NCI-H2171 treated with DMSO at 0.1 percent for 48 hours (cell line): ENCODE results near the gene GPRC5A.

Experiments used
- DNase-seq: peaks from one replicate; lab custom pipeline; 2025; lab: John Stamatoyannopoulos, UW

GPRC5A gene

DNA sequence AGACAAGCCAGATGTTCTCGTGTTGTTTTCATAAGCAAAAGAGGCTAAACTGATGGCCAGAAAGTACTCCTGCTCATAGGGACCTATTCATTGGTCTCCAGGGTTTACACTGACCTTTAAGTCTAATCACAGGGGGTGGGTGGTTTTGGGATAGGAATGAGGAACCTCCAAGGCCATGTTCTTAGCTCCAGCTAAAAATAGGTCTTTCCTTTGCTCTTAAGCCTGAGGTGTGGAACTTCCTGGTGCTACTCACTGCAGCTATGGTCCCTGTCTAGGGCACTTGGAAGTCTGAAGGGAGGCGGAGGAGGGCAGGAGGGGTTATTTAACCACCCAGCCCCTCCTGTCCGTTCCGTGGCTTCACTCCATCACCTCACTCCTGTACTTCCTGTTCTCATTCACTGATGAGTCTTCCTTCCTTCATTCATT is 18.6 kb downstream of the GPRC5A start:
- DNase-seq: no peak

DNA sequence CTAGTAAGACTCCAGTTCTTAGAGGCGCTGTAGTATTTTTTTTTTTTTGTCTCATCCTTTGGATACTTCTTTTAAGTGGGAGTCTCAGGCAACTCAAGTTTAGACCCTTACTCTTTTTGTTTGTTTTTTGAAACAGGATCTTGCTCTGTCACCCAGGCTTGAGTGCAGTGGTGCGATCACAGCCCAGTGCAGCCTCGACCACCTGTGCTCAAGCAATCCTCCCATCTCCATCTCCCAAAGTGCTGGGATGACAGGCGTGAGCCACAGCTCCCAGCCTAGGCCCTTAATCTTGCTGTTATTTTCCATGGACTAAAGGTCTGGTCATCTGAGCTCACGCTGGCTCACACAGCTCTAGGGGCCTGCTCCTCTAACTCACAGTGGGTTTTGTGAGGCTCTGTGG is 21.3 kb downstream of the GPRC5A start:
- no peak for DNase-seq

DNA sequence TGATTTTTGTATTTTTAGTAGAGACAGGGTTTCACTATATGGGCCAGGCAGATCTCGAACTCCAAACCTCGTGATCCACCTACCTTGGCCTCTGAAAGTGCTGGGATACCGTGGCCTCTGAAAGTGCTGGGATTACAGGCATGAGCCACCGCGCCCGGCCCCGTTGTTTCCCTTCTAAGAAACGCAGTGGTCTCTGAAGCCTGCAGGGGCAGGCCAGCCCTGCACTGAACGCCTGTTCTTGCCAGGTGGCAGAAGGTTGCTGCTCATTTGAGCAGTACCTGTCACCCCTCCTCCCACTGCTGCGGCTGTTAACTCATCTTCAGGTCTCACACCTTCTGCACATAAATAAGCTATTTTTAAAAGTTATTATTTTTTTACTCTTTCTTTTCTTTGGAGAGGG is 24.3 kb downstream of the GPRC5A start:
- peak; percentile 61 for DNase-seq

DNA sequence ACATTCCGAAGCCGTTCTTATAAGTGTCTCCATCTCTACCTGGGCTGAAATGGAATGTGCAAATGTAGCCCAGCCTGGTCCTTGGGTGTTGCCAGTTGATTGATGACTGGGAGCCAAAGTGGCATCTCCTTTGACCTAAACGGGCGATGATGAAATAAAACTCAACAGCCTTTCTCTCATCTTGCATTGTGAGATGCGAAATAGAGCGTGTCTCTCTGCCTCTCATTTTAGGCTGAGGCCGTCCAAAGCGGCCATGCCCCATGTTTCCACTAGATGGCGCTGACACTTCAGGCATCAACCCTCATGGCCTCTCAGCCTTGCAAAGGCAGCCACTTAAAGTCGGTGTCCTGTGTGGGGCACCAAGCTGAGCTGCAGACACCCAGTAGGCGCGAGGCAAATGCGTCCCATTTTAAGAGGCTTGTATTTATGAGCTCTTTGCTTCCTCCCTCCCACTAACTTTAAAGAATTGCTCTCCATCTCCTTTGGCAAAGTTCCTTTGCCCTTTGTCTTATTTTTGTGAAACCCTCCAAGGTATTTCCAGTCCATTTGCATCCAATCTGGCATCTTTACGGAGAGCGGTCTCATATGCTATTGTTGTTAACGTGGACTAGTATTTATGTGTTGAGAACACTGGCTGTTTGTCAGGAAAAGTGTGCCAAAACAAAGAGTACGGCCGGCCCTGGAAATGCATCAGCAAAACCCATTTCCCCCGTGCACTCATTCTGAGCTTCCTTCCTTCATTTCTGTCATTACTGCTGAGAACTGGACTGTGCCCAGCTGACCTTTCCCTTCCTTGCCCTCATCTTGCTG is 25.0 kb downstream of the GPRC5A start:
- DNase-seq: peak; percentile 55

DNA sequence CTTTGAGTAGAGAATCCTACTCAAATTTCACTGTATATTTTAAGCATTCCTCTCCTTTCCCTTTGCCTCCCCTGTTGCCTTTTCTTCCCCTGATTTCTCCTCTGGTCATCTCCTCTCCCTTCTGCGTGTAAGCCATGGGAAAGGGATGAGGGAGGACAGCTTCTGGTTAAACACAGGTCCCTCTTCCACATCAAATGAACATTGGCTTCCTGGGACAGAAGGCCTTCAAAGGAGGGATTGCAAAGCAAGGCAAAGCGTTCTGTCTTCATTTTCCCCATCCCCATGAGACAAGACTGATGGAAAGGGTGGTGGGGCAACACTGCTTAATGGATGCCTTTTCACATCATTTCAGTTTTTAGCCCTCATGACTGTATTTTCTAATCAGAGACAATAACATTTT is 26.2 kb downstream of the GPRC5A start:
- no peak for DNase-seq

DNA sequence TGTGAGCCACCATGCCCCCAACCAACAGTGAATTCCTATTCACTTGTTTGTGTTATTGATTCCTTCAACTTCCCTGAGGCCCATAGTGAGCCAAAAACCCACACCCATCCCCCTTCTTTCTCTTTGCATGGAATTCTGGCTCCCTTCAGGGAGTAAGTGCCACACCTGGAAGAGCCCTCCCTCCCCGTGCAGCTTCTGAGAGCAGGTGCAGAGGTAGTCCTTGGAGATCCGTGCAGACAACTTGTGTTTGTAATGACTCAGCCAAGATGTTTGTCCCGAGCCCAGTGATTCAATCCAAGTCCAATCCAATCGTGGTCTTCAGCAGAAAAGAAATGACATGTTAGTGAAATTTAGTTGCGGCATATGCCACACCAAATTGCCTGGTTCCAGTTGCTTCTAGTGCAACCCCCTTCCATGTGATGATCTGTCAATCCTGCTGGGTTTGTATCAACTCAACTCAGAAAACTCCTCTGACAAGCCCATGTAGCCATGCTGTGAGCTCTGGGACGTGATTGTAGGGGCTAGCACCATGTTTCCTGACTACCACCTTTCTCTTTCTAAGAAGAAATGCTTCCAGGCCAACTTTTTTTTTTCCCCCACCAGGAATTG is 27.5 kb downstream of the GPRC5A start:
- no peak for DNase-seq

DNA sequence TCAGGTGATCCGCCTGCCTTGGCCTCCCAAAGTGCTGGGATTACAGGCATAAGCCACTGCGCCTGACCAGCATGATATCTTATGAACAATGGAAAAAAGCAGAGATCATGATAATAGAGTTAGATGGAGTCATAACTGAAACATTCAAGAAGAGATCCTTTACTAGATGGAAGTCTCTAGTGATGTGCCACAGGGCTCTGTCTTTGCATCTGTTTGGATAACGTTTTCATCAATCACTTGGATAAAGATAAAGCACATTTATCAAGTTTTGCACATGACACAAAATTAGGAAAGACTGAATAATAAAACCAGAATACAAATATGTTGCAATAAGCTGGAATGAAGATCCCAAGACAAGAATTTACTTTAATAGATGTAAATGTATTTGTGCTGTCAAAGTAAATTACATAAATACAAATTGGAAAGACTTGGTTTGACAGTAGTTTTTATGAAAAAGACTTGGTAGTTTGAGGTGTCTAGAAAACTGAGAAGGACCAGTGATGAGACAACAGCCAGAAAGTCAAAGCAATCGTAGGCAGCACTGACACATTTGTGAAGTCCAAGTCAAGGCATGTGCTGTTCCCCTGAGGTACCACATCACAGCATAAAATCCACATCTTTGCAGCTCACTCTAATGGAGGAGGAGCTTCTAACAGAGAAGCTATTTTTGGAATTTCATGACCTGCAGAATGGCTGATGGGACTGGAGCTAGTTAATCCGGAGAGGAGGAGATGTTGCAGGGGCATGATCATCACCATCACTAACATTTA is 28.5 kb downstream of the GPRC5A start:
- no peak for DNase-seq

DNA sequence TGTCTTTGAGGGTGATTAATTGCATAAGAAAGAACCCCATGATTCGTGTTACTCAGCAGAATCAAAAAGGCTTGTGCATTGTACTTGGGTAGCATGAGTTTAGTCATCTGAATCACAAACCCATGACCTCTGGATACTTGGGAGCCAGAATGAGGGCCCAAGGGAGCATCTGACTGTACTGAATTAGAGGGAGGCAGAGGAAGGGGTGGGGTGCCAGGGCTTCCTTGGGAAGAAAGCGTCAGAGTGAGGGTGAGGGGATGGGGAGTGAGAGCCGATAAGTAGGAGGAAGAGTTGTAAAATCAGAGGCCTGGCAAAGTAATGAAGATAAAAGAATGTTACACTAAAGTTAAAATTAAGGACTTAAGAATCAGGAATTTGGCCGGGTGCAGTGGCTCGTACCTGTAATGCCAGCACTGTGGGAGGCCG is 30.8 kb downstream of the GPRC5A start:
- DNase-seq: no peak

DNA sequence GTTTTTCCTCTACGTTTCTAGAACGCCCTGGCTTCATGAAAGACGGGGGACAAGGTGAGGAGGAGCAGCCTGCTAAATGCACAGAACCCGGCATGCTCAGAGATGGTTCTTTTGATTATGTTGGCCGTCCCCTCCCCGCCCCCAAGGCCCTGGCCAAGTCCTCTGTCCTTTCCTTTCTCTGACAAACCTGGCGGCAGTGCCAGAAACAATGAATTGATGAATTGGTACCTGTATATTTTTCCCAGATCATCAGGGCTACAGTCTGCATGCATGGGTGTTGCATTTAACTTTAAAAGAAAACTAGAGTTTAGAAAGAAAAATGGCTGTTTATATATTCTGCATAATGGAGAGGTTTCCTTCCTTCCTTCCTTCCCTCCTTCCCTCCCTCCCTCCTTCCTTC is 31.6 kb downstream of the GPRC5A start:
- DNase-seq: no peak

DNA sequence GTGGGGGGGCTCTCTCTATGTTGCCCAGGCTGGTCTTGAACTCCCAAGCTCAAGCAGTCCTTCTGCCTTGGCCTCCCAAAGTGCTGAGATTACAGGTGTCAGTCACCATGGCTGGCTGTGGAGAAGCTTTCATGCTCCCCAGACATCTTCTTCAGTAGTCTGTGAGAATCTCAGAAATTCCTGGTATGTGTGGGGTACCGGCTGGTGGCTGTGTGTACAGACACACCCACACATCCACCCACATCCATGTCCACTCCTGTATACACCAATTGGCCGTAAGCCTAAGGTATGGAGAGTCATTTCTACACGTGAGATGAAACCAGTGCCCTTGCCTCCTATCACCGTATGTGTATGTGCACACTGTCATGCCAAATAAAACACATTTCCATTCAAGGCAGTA is 32.8 kb downstream of the GPRC5A start:
- DNase-seq: no peak

DNA sequence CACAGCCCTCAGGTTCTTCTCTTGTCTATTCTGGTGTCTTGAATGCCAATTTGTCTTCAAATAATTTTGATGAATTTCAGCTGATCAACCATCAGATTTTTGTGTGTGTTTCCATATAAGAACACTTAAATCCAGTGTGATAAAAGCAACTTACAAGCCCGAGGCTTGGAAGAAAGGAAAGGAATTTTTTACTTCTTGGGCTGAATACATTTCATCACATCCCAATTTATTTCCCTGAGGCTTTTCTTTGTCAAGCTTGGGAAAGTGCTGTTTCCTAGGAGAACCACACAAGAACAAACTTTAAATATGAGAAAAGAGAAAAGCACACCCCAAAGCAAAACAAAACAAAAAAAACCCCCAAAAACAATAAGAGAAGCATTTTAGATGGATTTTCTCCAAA is 34.0 kb downstream of the GPRC5A start:
- DNase-seq: no peak

DNA sequence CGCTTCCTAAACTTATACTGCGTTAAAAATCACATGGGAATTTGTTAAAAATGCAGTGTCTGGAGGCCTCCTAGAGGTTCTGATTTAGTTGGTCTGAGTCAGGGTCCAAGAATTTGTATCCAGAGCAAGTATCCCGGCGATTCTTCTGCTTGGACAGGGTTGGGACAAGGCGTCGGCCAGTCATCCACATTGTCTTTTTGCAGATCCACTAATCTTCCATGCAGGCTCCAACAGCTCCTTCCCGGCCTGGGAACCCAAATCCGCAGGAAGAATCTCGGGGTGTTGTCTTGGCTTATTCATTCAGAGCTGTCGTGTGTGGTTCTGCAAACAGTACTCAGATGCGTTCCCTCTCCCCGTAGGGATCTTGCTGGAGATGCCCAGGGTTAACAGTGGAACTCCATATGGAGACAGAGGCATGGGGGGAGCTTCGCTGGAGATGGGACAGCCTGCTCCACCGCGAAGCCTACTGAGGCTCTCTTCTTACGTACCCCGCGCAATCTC is 35.3 kb downstream of the GPRC5A start:
- no peak for DNase-seq

DNA sequence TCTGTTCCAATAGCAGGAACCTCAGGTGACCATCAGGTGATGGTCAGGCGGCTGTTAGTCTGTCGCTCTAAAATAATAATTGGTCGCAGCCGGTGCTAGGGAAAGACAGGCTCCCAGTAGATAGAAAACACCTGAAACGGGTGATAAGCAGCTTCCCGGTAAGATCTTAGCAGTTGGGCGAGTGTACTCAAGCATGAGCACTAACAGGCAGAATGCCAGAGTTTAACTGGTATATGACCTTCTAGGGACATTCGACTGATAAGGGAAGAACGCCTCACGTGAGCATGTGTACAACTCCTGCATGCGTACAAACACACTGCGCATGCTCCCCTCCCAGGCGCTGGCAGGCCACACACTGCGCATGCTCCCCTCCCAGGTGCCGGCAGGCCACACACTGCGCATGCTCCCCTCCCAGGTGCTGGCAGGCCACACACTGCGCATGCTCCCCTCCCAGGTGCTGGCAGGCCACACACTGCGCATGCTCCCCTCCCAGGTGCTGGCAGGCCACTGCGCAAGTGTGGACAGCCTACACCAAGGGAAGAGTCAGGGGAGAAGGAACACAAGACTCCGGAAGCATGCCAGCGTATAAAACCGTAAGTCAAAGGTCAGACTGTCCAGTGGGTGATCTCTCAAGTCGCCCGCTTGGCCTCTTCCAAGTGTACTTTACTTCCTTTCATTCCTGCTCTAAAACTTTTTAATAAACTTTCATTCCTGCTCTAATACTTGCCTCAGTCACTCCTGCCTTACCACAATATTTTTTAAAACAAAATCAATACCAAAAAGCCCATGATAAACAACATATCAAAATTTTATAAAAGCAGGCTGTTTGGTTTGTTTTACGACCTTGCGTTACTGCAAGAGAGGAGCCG is 36.1 kb downstream of the GPRC5A start:
- DNase-seq: no peak

DNA sequence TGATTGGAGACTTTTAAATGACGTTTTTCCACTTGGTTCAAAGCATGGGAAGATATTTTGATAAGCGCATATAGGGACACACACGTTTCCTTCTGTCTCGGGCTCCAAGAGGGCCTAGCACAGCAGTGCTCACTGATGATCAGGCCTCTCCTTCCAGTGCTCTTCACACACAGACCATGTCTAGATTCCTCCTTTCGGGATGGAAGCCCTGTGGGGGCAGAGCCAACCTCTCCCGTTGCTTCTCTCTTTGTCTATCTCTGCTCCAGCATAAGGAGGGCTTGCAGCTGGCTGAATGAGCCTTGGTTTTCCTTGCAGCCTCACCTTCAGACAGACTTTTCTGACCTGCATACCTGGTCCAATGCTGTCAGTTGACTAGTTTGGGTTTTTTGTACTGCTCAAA is 38.3 kb downstream of the GPRC5A start:
- DNase-seq: no peak

DNA sequence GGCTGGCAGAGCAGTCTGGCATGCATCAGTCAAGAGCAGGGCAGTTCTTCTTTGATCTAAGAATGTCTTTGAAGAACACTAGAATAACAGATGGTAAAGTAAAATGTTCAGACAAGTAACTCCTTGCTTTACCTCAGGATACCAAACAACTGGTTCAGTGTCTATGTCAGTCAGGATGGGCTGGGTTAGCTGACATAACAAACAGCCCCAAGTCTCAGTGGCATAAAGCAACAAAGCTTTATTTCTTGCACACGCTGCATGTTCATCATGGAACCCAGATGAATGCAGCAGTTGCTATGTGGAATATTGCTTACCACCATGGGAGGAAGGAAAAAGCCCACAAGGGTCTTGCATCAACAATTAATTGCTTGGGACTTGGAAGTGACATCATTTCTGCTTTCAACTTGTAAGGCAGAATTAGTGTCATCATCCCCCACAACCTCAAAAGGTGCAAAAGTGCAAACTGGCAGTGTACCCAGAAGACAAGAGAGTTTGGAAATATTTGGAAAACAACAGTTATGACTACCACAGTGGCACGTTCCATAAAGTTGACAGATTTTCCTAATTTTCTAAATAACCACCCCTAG is 39.4 kb downstream of the GPRC5A start:
- DNase-seq: no peak

DNA sequence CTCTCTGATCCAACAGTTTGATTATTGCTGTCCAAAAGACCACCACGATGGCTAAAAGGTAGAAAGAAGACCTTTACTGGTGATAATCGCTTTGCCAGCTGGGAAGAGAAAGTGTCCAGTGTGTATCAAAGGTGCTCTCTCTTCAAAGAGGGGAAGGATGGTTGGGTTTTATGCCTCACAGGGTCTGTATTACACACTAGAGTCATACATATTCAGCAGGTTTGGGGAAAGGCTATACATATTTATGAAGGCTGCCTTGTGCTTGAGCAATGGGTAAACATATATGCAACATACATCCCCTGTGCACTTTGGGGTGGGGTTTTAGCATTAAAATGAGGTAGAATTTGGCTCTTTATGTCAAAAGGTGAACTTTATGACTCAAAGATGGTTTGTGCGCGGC is 42.4 kb downstream of the GPRC5A start:
- DNase-seq: no peak

DNA sequence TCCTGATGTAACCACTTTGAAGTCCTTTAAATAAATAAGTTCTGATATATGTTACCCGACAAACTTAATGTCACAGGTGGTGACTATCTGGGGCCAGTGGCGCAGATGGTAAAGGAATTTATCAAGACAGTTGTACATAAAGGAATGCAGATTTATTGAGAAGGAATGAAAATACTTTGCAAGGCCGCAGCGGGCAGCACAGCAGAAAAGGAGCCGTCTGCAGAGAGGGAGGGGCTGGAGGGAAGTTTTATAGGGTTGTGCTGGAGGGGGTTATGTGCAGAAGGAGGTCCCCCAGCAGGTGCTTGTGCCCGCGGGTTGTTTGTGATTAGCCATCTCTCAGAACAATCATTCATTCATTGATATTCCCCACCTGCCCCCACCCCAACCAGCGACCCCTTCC is 43.2 kb downstream of the GPRC5A start:
- DNase-seq: no peak

DNA sequence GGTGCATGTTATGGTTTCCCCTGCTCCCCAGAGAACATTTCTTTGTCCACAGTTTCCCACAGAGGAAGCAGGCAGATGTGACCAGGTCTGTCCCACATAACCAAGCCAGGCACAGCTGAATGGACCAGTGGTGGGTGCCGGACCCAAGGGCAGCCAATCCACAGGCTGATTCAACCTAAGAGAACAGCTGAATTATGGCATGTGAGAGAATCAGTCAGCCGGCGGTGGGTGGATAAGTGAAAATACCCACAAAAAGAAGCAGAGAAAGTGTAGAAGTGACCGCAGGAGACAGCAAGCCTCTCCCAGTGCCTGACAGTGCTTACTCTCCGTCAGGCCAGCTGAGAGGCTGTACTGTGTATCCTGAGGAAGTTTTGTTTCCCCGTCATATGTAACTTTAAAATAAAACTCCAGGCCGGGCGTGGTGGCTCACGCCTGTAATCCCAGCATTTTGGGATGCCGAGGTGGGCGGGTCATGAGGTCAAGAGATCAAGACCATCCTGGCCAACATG is 45.7 kb downstream of the GPRC5A start:
- no peak for DNase-seq

DNA sequence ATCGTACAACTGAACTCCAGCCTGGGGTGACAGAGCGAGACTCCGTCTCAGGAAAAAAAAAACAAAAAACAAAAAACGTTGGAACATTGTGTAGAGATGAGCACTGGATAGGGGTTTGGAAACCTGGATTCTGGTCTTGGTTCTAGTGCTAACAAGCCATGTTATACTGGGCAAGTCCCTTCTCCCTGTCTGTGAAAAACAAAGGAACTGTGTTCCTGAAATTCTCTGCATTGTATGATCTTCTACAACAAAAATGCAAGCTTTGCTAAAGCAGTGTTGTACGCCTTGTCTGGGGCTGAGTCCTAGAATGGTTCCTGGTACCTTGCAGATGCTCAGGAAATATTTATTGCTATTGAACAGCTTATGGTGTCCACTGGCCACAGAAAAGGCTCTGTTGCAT is 47.2 kb downstream of the GPRC5A start:
- no peak for DNase-seq

DNA sequence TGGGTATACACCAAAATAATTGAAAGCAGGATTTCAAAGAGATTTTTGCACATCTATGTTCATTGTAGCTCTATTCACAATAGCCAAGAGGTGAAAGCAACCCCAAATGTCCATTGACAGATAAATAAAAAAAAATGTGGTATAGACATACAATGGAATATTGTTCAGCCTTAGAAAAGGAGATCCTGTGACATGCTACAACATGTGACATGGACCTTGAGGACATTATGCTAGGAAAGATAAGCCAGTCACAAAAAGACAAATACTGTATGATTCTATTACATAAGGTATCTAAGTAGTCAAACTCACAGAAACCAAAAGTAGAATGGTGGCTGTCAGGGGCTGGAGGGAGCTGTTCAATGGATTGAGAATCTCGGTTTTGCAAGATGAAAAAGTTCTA is 48.5 kb downstream of the GPRC5A start:
- DNase-seq: no peak
